Mucosa of descending colon (tissue), 3 donors: ENCODE data around the gene SHANK3. TPM values are rescaled to one million over a fixed set of nuclear protein-coding genes. Genes with fewer than 3 reads are reported as not detected.
A peak's percentile ranks its signal among the peaks of the same experiment; 100 is the strongest.

Experiments
- ATAC-seq: fragments of 200-7000 bp; cut with Tn5 transposase; one replicate; pipeline ENCODE4 v1.9.1; 2020; ENCODE audit warnings: mild to moderate bottlenecking, moderate library complexity
- DNase-seq, 3 donors: peaks; one replicate each; pipeline ENCODE4 v3.0.0-alpha.2; 2020
- H3K36me3 ChIP-seq: fragments of 200-600 bp; one replicate; pipeline ENCODE4 v1.8.0; 2021; ENCODE audit warnings: low read depth, mild to moderate bottlenecking
- H3K4me1 ChIP-seq: fragments of 200-600 bp; one replicate; pipeline ENCODE4 v1.8.0; 2021; ENCODE audit warnings: low read depth, mild to moderate bottlenecking
- H3K4me3 ChIP-seq: fragments of 200-600 bp; one replicate; pipeline ENCODE4 v1.8.0; 2021; ENCODE audit warnings: mild to moderate bottlenecking
- H3K9me3 ChIP-seq: fragments of 200-600 bp; one replicate; pipeline ENCODE4 v1.8.0; 2021; ENCODE audit warnings: mild to moderate bottlenecking
- CTCF ChIP-seq: fragments of 200-600 bp; IDR thresholded peaks from one replicate; pipeline ENCODE4 v1.8.0; 2022; ENCODE audit warnings: antibody characterized with exemption, mild to moderate bottlenecking
- intact Hi-C, 2 donors: fragments of 100-400 bp; cut with DNase I in 1 of 2; cut with micrococcal nuclease in 1 of 2; formaldehyde crosslinking; loops; one replicate each; pipeline versions ENCODE4 v1.11.0 to v1.11.1; 2022; cut with DNase I, micrococcal nuclease
- total RNA-seq, 3 donors: library from RNA; stranded (reverse); fragmentation: NEBNext Ultra II Directional in 2 of 3; extraction: Animal tissue kit (Norgen Biotek cat#: 25700) in 2 of 3; gene quantifications; one replicate each; pipeline versions ENCODE4 v1.2.1 to v1.2.4, GENCODE V29; 2021 to 2023
- donor health status: DM: no; HTN: no; CAD: no; lungs with moderate emphysema.
- donor health status: DM: no; HTN: no; CAD: no.
- donor health status: DM: no; HTN: yes; CAD: no.

SHANK3 gene
- total RNA-seq, 3 donors from 2014 or later, result 3.9 to 14.2 (median 7.1) TPM

- H3K9me3 ChIP-seq, result no peaks in the 10 kb centered on the region
- DNase-seq (peak in 1 of 3 donors; percentile 21), ATAC-seq (no peak)
- no peak for TF ChIP-seq CTCF
- intact Hi-C loops, result no loop called here
- peaks cover 4% of the 10 kb centered on the region for H3K4me1 ChIP-seq
- H3K36me3 ChIP-seq, result no peaks in the 10 kb centered on the region
- no peak overlapping the region for H3K4me3 ChIP-seq
Observed at GRCh38 chr22:50694766-50695420, 22.3 kb downstream of the SHANK3 start.

- Histone ChIP-seq H3K4me3 (no peak overlapping the region), H3K9me3 (no peaks in the 10 kb centered on the region), H3K36me3 (no peaks in the 10 kb centered on the region), H3K4me1 (peaks cover 4% of the 10 kb centered on the region)
- DNase-seq (peak in 2 of 3 donors; percentile 24 to 25), ATAC-seq (peak; percentile 23)
- intact Hi-C loops, result no loop called here
- TF ChIP-seq CTCF, result no peak
Observed at GRCh38 chr22:50695421-50696250, 23.0 kb downstream of the SHANK3 start.

- H3K4me3 ChIP-seq, result no peak overlapping the region
- peaks cover 4% of the 10 kb centered on the region for H3K4me1 ChIP-seq
- H3K9me3 ChIP-seq, result no peaks in the 10 kb centered on the region
- no peak for TF ChIP-seq CTCF
- DNase-seq, result peak in 2 of 3 donors; percentile 5 to 34
- intact Hi-C loops, result no loop called here
- no peak for ATAC-seq
- no peaks in the 10 kb centered on the region for H3K36me3 ChIP-seq
Observed at GRCh38 chr22:50696251-50696798, 23.7 kb downstream of the SHANK3 start.

- DNase-seq, result peak in 2 of 3 donors; percentile 41 to 44
- Histone ChIP-seq H3K36me3 (no peaks in the 10 kb centered on the region), H3K4me1 (peaks cover 4% of the 10 kb centered on the region), H3K9me3 (no peaks in the 10 kb centered on the region), H3K4me3 (no peak overlapping the region)
- no peak for TF ChIP-seq CTCF
- intact Hi-C loops, result no loop called here
- ATAC-seq, result peak; percentile 70
Observed at GRCh38 chr22:50696799-50697561, 24.4 kb downstream of the SHANK3 start.
